HL-60 (cell line): ENCODE results near the gene GRK5.

Source experiments
- DNase-seq, 2 experiments: peaks; one replicate each; pipeline ENCODE4 v3.0.0-alpha.2; 2010 to 2020; ENCODE audit warnings: low read depth in 1 of 2, low spot score in 1 of 2
- H3K27ac ChIP-seq: fragments of 250-450 bp; sonication (Bioruptor Pico); replicated peaks from 2 replicates; pipeline ENCODE4 v1.5.1; 2020; ENCODE audit warnings: mild to moderate bottlenecking, moderate library complexity
- H3K27me3 ChIP-seq: fragments of 250-450 bp; sonication (Bioruptor Pico); 2 replicates; pipeline ENCODE4 v1.5.1; 2021; ENCODE audit warnings: mild to moderate bottlenecking, moderate library complexity; ENCODE audit not compliant: insufficient read depth, poor library complexity, severe bottlenecking
- H3K4me3 ChIP-seq: replicated peaks from 2 replicates; pipeline ENCODE4 v1.5.1; 2011; ENCODE audit warnings: mild to moderate bottlenecking, control low read depth, low read length; ENCODE audit not compliant: insufficient read depth
- CTCF ChIP-seq: IDR thresholded peaks from one replicate; pipeline ENCODE4 v1.5.1; 2011; ENCODE audit warnings: low read length, control low read depth, inconsistent platforms; ENCODE audit not compliant: insufficient read depth
- GABPA ChIP-seq: IDR thresholded peaks from 2 replicates; pipeline ENCODE4 v1.6.1; 2012; ENCODE audit warnings: low read depth
- POLR2AphosphoS5 ChIP-seq: IDR thresholded peaks from 2 replicates; pipeline ENCODE4 v1.6.1; 2012; ENCODE audit warnings: low read depth
- REST ChIP-seq: IDR thresholded peaks from 2 replicates; pipeline ENCODE4 v1.6.1; 2012; ENCODE audit warnings: low read depth; ENCODE audit not compliant: insufficient replicate concordance
- SPI1 ChIP-seq: IDR thresholded peaks from 2 replicates; pipeline ENCODE4 v1.6.1; 2012; ENCODE audit warnings: low read depth, mild to moderate bottlenecking, borderline replicate concordance

Gene GRK5

GRCh38 chr10:119489991-119490326 lies 282.6 kb downstream of the GRK5 start:
- DNase-seq, result no peak
- H3K4me3 ChIP-seq, result no peak overlapping the region; the same call in 1 of the 2 replicates
- peak overlapping the region; percentile 25; the same call in 1 of the 2 replicates for H3K27ac ChIP-seq

GRCh38 chr10:119491966-119492757 lies 284.8 kb downstream of the GRK5 start:
- no peak overlapping the region for H3K27ac ChIP-seq
- TF ChIP-seq SPI1 (no peak), GABPA (no peak), REST (no peak), CTCF (no peak), POLR2AphosphoS5 (no peak)
- H3K4me3 ChIP-seq, result no peak overlapping the region
- H3K27me3 ChIP-seq, result no peaks in the 10 kb centered on the region
- no peak for DNase-seq

More at GRCh38 chr10:119489991-119490326, 282.6 kb downstream of the GRK5 start:
- TF ChIP-seq GABPA (no peak), REST (no peak), POLR2AphosphoS5 (no peak), SPI1 (no peak), CTCF (no peak)
- H3K27me3 ChIP-seq, result no peaks in the 10 kb centered on the region

GRCh38 chr10:119493155-119493554 lies 285.8 kb downstream of the GRK5 start:
- no peaks in the 10 kb centered on the region for H3K27me3 ChIP-seq
- H3K27ac ChIP-seq, result no peak overlapping the region
- TF ChIP-seq SPI1, result no peak
- TF ChIP-seq GABPA, result no peak
- TF ChIP-seq CTCF, result no peak
- no peak for TF ChIP-seq POLR2AphosphoS5
- no peak for TF ChIP-seq REST
- no peak for DNase-seq
- no peak overlapping the region for H3K4me3 ChIP-seq
